Suprapubic skin (tissue), 4 donors: Measurements from ENCODE around the gene CSTPP1. TPM values are rescaled to one million over a fixed set of nuclear protein-coding genes. Genes with fewer than 3 reads are reported as not detected.

ENCODE experiments used
- DNase-seq, 2 donors: peaks; one replicate each; pipeline ENCODE4 v3.0.0-alpha.2; 2019; ENCODE audit warnings: low spot score in 2 of 2
- H3K27ac ChIP-seq: fragments of 200-600 bp; sonication (generic); one replicate; pipeline ENCODE4 v1.5.1; 2019
- H3K27me3 ChIP-seq: fragments of 200-600 bp; sonication (generic); one replicate; pipeline ENCODE4 v1.5.1; 2019
- H3K36me3 ChIP-seq: fragments of 200-600 bp; sonication (generic); one replicate; pipeline ENCODE4 v1.5.1; 2019
- H3K4me1 ChIP-seq: fragments of 200-600 bp; sonication (generic); one replicate; pipeline ENCODE4 v1.5.1; 2019
- H3K4me3 ChIP-seq: fragments of 200-600 bp; sonication (generic); one replicate; pipeline ENCODE4 v1.5.1; 2019; ENCODE audit warnings: mild to moderate bottlenecking
- H3K9me3 ChIP-seq: fragments of 200-600 bp; sonication (generic); one replicate; pipeline ENCODE4 v1.5.1; 2019
- EP300 ChIP-seq: sonication (generic); formaldehyde crosslinking; IDR thresholded peaks from one replicate; pipeline ENCODE4 v1.6.1; 2017; ENCODE audit warnings: antibody characterized with exemption
- POLR2A ChIP-seq, 2 donors: fragments of 450-650 bp; IDR thresholded peaks; one replicate each; pipeline ENCODE4 v1.6.1; 2017; ENCODE audit warnings: antibody characterized with exemption in 2 of 2, mild to moderate bottlenecking in 2 of 2, moderate library complexity in 2 of 2
- POLR2AphosphoS5 ChIP-seq, 3 donors: sonication (generic); formaldehyde crosslinking; IDR thresholded peaks; one replicate each; pipeline ENCODE4 v1.6.1; 2017; ENCODE audit warnings: antibody characterized with exemption in 3 of 3
- WGBS: methylation state at CpG from one replicate; pipeline ENCODE4 v1.1.5; 2018; 5-methylcytosine and 5-hydroxymethylcytosine counted together
- total RNA-seq, 4 donors: library from RNA; depleted of rRNA; stranded (reverse); fragments of >200 nt; gene quantifications; one replicate each; pipeline ENCODE4 v1.1.0, GENCODE V29; 2016
- TF ChIP-seq, protein P1 (sequence below), 2 donors: fragments of 200-600 bp in 1 of 2; fragments of 450-650 bp in 1 of 2; sonication (generic) in 1 of 2; IDR thresholded peaks; one replicate each; pipeline ENCODE4 v1.5.1; 2016 to 2019; ENCODE audit warnings: antibody characterized with exemption in 2 of 2, mild to moderate bottlenecking in 1 of 2, moderate library complexity in 1 of 2

CSTPP1 gene
- total RNA-seq, 4 donors from 2014 or later, result 34.9 to 117 (median 48.1) TPM

DNA sequence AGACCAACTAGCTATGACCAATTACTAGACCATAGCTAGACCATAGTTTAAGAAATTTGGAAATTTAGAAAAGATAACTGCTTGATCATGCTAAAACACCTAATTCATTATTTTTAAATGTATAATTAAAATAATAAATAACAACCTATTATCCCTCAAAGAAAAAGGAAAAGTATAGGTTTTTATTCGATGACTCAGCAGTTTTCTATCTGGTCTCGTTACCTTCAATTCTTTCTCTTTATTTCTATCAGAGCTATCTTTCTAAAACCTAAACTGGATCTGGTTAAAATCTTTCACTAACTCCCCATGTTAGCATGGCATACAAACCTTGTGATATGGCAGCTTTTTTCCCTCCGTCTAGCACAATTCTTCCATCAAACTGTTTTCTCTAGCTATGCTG, 27.3 kb downstream of the CSTPP1 start:
- no peaks in the 10 kb centered on the region for H3K9me3 ChIP-seq
- DNase-seq, result no peak
- no peak overlapping the region for H3K27ac ChIP-seq
- no peak overlapping the region for H3K4me3 ChIP-seq
- no peaks in the 10 kb centered on the region for H3K27me3 ChIP-seq
- peaks cover 2% of the 10 kb centered on the region for H3K36me3 ChIP-seq
- no peak for TF ChIP-seq POLR2AphosphoS5 (IDR thresholded peaks at IDR 0.05)
- TF ChIP-seq, protein P1, sequence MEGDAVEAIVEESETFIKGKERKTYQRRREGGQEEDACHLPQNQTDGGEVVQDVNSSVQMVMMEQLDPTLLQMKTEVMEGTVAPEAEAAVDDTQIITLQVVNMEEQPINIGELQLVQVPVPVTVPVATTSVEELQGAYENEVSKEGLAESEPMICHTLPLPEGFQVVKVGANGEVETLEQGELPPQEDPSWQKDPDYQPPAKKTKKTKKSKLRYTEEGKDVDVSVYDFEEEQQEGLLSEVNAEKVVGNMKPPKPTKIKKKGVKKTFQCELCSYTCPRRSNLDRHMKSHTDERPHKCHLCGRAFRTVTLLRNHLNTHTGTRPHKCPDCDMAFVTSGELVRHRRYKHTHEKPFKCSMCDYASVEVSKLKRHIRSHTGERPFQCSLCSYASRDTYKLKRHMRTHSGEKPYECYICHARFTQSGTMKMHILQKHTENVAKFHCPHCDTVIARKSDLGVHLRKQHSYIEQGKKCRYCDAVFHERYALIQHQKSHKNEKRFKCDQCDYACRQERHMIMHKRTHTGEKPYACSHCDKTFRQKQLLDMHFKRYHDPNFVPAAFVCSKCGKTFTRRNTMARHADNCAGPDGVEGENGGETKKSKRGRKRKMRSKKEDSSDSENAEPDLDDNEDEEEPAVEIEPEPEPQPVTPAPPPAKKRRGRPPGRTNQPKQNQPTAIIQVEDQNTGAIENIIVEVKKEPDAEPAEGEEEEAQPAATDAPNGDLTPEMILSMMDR (IDR thresholded peaks at IDR 0.05), result no peak
- 98% methylated on average over 3 of the region's 3 CpGs for WGBS
- no peaks in the 10 kb centered on the region for H3K4me1 ChIP-seq

DNA sequence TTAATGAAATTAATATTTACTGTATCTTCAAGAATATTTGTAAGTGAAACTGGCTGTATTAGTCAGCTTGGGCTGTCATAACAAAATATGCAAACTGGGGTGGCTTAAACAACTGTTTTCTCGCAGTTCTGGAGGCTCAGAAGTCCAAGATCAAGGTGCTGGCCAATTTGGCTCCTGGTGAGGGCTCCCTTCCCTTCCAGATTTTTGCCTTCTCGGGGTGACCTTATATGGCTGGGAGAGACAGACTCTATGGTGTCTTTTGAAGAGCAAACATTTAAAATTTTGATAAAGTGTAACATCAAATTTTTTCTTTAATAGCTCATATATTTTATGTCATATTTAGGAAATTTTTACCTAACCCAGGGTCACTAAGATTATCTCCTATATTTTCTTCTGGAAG, 30.2 kb downstream of the CSTPP1 start:
- Histone ChIP-seq H3K4me1 (no peaks in the 10 kb centered on the region), H3K4me3 (no peak overlapping the region), H3K27me3 (no peaks in the 10 kb centered on the region), H3K27ac (no peak overlapping the region), H3K9me3 (no peaks in the 10 kb centered on the region), H3K36me3 (no peaks in the 10 kb centered on the region)
- 69% methylated on average over 2 of the region's 2 CpGs for WGBS
- no peak for TF ChIP-seq POLR2A (IDR thresholded peaks at IDR 0.05)
- TF ChIP-seq, protein P1 (IDR thresholded peaks at IDR 0.05), result no peak
- no peak for TF ChIP-seq POLR2AphosphoS5 (IDR thresholded peaks at IDR 0.05)
- no peak for TF ChIP-seq EP300
- no peak for DNase-seq

DNA sequence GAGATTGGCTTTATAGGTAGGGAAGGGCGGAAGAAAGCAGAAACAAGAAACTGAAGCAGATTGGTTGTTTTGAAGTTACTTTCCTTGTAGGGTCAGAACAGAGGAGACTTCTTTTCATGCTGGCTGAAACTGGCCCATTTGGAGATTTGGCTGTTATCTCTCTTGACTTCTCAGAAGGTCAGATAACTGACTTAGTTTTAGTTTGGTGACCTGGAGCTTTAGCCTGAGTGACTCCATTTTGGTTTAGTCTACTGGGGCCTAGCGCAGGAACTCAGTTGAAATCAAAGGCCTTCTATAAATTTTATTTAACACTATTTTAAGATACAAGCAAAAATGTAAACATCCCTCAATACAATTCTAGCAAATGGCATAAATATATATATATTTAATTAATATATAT, 31.4 kb downstream of the CSTPP1 start:
- H3K9me3 ChIP-seq, result no peaks in the 10 kb centered on the region
- H3K36me3 ChIP-seq, result no peaks in the 10 kb centered on the region
- TF ChIP-seq, protein P1 (IDR thresholded peaks at IDR 0.05), result no peak
- TF ChIP-seq EP300, result no peak
- TF ChIP-seq POLR2A (IDR thresholded peaks at IDR 0.05), result no peak
- TF ChIP-seq POLR2AphosphoS5 (IDR thresholded peaks at IDR 0.05), result no peak
- 96% methylated on average over 2 of the region's 2 CpGs for WGBS
- no peak for DNase-seq
- no peak overlapping the region for H3K4me3 ChIP-seq
- H3K27ac ChIP-seq, result no peak overlapping the region
- H3K27me3 ChIP-seq, result no peaks in the 10 kb centered on the region
- no peaks in the 10 kb centered on the region for H3K4me1 ChIP-seq

DNA sequence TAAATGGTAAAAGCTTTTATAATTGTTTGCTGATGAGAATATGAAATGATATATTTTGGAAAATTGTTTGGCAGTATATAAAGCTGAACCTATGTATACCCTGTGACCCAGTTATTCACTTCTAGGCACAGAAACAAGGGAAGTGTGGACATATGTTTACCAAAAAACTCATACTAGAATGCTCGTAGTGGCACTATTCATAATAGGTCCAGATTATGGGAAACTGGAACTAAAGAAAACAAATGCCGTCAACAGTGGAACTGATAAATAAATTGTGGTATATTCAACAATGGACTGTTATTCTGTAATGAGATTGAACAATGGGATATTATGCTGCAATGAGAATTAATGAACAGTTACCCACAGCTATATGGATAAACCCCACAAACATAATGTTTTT, 32.8 kb downstream of the CSTPP1 start:
- no peak for DNase-seq
- Histone ChIP-seq H3K27me3 (no peaks in the 10 kb centered on the region), H3K4me3 (no peak overlapping the region), H3K4me1 (no peaks in the 10 kb centered on the region), H3K36me3 (no peaks in the 10 kb centered on the region), H3K9me3 (no peaks in the 10 kb centered on the region), H3K27ac (no peak overlapping the region)
- 83% methylated on average over 2 of the region's 2 CpGs for WGBS
- TF ChIP-seq, protein P1 (IDR thresholded peaks at IDR 0.05), result no peak
- TF ChIP-seq EP300 (no peak), POLR2AphosphoS5 (IDR thresholded peaks at IDR 0.05) (no peak), POLR2A (IDR thresholded peaks at IDR 0.05) (no peak)

DNA sequence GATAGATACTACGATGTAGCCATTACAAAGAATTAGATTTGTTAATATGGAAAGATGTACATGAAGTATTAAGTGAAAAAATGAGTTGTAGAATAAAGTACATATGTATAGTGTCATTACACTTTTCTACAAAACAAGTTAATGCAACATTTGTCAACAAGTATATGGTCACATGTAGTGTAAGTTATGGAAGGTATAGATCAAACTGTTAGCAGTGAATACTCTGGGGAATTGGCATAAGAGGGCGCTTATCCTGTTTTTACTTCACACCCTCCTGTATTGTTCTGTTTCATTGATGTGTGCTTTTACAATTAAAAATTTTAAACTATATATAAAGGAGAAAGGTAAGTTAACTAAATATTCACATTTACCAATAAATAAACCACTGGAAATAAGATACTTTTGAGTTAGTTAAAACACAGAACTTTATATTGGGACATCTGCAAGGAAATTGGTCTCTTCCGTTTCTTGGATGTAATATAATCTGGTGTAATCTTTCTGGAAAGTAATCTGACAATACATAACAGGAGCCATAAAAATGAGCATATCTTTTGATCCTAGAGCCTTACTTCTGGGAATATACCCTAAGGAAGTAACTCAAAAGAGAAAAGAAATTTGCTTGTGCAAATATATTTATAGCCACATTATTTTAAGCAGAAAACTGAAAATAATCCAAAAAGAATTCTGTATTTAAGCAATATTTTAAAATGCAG, 34.5 kb downstream of the CSTPP1 start:
- Histone ChIP-seq H3K9me3 (no peaks in the 10 kb centered on the region), H3K27ac (no peak overlapping the region), H3K4me1 (no peaks in the 10 kb centered on the region), H3K27me3 (no peaks in the 10 kb centered on the region), H3K4me3 (no peak overlapping the region), H3K36me3 (no peaks in the 10 kb centered on the region)
- no peak for DNase-seq
- TF ChIP-seq, protein P1 (IDR thresholded peaks at IDR 0.05), result no peak
- TF ChIP-seq EP300 (no peak), POLR2A (IDR thresholded peaks at IDR 0.05) (no peak)
- 93% methylated on average over 3 of the region's 3 CpGs for WGBS
